Left ventricle myocardium inferior (tissue), 1 donor: ENCODE data around the gene MAPK8. TPM values are rescaled to one million over a fixed set of nuclear protein-coding genes. Genes with fewer than 3 reads are reported as not detected.

Experiments used
- DNase-seq: peaks from one replicate; pipeline ENCODE4 v3.0.0-alpha.2; 2020
- H3K27ac ChIP-seq: fragments of 200-600 bp; replicated peaks from 2 replicates; pipeline ENCODE4 v1.8.0; 2021
- H3K27me3 ChIP-seq: fragments of 200-600 bp; 2 replicates; pipeline ENCODE4 v1.8.0; 2021; ENCODE audit warnings: low read depth
- H3K36me3 ChIP-seq: fragments of 200-600 bp; 2 replicates; pipeline ENCODE4 v1.8.0; 2021
- H3K4me1 ChIP-seq: fragments of 200-600 bp; 2 replicates; pipeline ENCODE4 v1.8.0; 2021
- H3K4me3 ChIP-seq: fragments of 200-600 bp; 2 replicates; pipeline ENCODE4 v1.8.0; 2021; ENCODE audit warnings: mild to moderate bottlenecking, moderate library complexity
- H3K9me3 ChIP-seq: fragments of 200-600 bp; replicated peaks from 2 replicates; pipeline ENCODE4 v1.8.0; 2021
- CTCF ChIP-seq: fragments of 200-600 bp; IDR thresholded peaks from 2 replicates; pipeline ENCODE4 v1.8.0; 2021; ENCODE audit warnings: antibody characterized with exemption, mild to moderate bottlenecking, borderline replicate concordance
- intact Hi-C: fragments of 100-400 bp; cut with micrococcal nuclease; formaldehyde crosslinking; loops from one replicate; pipeline ENCODE4 v1.11.0; 2022
- total RNA-seq: library from RNA; stranded (reverse); fragmentation: NEBNext Ultra II Directional; extraction: Animal tissue kit (Norgen Biotek cat#: 25700); gene quantifications from one replicate; pipeline ENCODE4 v1.2.1, GENCODE V29; 2021
- donor health status: DM: no; HTN: yes; CAD: no; lungs with severe emphysema.

Gene MAPK8
- total RNA-seq, 1 donor from 2014 or later, result 32.7 TPM

GRCh38 chr10:48423884-48424283, 117.4 kb downstream of the MAPK8 start:
- no peaks in the 10 kb centered on the region for H3K4me1 ChIP-seq
- H3K27me3 ChIP-seq, result no peaks in the 10 kb centered on the region
- peaks cover 26% of the 10 kb centered on the region for H3K36me3 ChIP-seq
- DNase-seq, result no peak
- TF ChIP-seq CTCF, result no peak
- H3K9me3 ChIP-seq, result no peaks in the 10 kb centered on the region
- intact Hi-C loops, result no loop called here
- no peak overlapping the region for H3K4me3 ChIP-seq
- H3K27ac ChIP-seq, result no peak overlapping the region

GRCh38 chr10:48428896-48429295, 122.4 kb downstream of the MAPK8 start:
- H3K9me3 ChIP-seq, result no peaks in the 10 kb centered on the region
- DNase-seq, result no peak
- peaks cover 43% of the 10 kb centered on the region for H3K36me3 ChIP-seq
- no peak overlapping the region for H3K27ac ChIP-seq
- no peaks in the 10 kb centered on the region for H3K27me3 ChIP-seq
- H3K4me1 ChIP-seq, result no peaks in the 10 kb centered on the region
- intact Hi-C loops, result no loop called here
- TF ChIP-seq CTCF, result no peak
- no peak overlapping the region for H3K4me3 ChIP-seq

GRCh38 chr10:48429309-48429708, 122.8 kb downstream of the MAPK8 start:
- Histone ChIP-seq H3K4me3 (no peak overlapping the region), H3K36me3 (peaks cover 43% of the 10 kb centered on the region), H3K27me3 (no peaks in the 10 kb centered on the region), H3K9me3 (no peaks in the 10 kb centered on the region), H3K4me1 (no peaks in the 10 kb centered on the region), H3K27ac (no peak overlapping the region)
- intact Hi-C loops, result no loop called here
- TF ChIP-seq CTCF, result no peak
- DNase-seq, result no peak

GRCh38 chr10:48430402-48430993, 124.0 kb downstream of the MAPK8 start:
- intact Hi-C loops, result no loop called here
- Histone ChIP-seq H3K4me3 (no peak overlapping the region), H3K27me3 (no peaks in the 10 kb centered on the region), H3K27ac (no peak overlapping the region), H3K4me1 (no peaks in the 10 kb centered on the region), H3K9me3 (no peaks in the 10 kb centered on the region), H3K36me3 (peaks cover 53% of the 10 kb centered on the region)
- TF ChIP-seq CTCF, result no peak
- no peak for DNase-seq

GRCh38 chr10:48431871-48432270, 125.4 kb downstream of the MAPK8 start:
- H3K4me3 ChIP-seq, result no peak overlapping the region
- no peaks in the 10 kb centered on the region for H3K4me1 ChIP-seq
- H3K27me3 ChIP-seq, result no peaks in the 10 kb centered on the region
- no peak overlapping the region for H3K27ac ChIP-seq
- no peak for TF ChIP-seq CTCF
- no peak for DNase-seq
- H3K9me3 ChIP-seq, result no peaks in the 10 kb centered on the region
- intact Hi-C loops, result no loop called here
- H3K36me3 ChIP-seq, result peaks cover 48% of the 10 kb centered on the region

GRCh38 chr10:48437546-48437945, 131.1 kb downstream of the MAPK8 start:
- Histone ChIP-seq H3K4me3 (no peak overlapping the region), H3K9me3 (no peaks in the 10 kb centered on the region), H3K36me3 (peaks cover 23% of the 10 kb centered on the region), H3K27ac (no peak overlapping the region), H3K27me3 (no peaks in the 10 kb centered on the region), H3K4me1 (no peaks in the 10 kb centered on the region)
- intact Hi-C loops, result no loop called here
- DNase-seq, result no peak
- TF ChIP-seq CTCF, result no peak
